BE2C (cell line): Measurements from ENCODE around the gene BRAT1.

ENCODE experiments used
- DNase-seq: peaks from one replicate; pipeline ENCODE4 v3.0.0-alpha.2; 2020
- H3K27me3 ChIP-seq: fragments of 250-450 bp; sonication (Bioruptor Pico); 2 replicates; pipeline ENCODE4 v1.5.1; 2020; ENCODE audit warnings: mild to moderate bottlenecking
- H3K36me3 ChIP-seq: fragments of 250-450 bp; sonication (Bioruptor Pico); 2 replicates; pipeline ENCODE4 v1.5.1; 2020; ENCODE audit warnings: mild to moderate bottlenecking
- H3K4me1 ChIP-seq: fragments of 250-450 bp; sonication (Bioruptor Pico); 2 replicates; pipeline ENCODE4 v1.5.1; 2020
- H3K4me3 ChIP-seq: 2 replicates; pipeline ENCODE4 v1.5.1; 2011; ENCODE audit warnings: low read depth, low read length
- H3K9me3 ChIP-seq: fragments of 250-450 bp; sonication (Bioruptor Pico); 2 replicates; pipeline ENCODE4 v1.5.1; 2020
- TF ChIP-seq, protein P1 (sequence below): IDR thresholded peaks from 2 replicates; pipeline ENCODE4 v1.5.1; 2012; ENCODE audit warnings: mild to moderate bottlenecking, low read depth, low read length

Gene BRAT1

DNA sequence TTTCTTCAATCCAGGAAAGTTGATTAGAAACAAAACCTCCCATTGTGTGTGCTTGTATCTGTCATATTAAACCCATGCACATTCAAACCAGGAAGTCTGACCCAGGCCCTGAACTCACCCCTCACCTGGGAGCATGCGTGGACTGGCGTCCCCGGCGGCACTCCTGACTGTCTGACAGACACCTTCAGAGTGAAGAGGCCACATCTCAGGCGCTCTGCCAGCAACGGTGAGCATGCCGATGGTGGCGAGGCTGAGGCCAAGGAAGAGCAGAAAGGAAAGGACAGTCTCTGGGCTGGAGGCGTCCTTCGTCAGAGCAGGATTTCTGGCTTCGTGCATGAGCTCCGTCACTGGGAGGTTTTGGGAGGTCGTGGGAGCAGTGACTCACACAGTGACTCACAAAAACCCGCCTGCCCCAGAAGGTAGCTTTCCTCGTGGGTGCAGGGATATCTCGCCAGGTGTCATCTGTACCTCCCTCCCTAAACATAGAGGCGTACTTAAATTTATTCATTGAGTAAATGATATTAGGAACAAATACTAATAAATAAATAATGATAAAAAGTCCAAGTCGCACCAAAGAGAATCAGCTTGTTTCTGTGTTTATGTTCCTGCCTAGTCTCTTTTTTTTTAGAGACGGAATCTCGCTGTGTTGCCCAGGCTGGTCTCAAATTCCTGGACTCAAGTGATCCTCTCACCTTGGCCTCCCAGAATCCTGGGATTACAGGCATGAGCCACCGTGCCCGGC, 16.9 kb upstream of the BRAT1 start:
- Histone ChIP-seq H3K4me1 (no peaks in the 10 kb centered on the region; the same call in 1 of the 2 replicates), H3K9me3 (no peaks in the 10 kb centered on the region), H3K4me3 (no peak overlapping the region), H3K36me3 (no peaks in the 10 kb centered on the region; the same call in 1 of the 2 replicates), H3K27me3 (no peaks in the 10 kb centered on the region)
- DNase-seq: no peak
- TF ChIP-seq, protein P1, sequence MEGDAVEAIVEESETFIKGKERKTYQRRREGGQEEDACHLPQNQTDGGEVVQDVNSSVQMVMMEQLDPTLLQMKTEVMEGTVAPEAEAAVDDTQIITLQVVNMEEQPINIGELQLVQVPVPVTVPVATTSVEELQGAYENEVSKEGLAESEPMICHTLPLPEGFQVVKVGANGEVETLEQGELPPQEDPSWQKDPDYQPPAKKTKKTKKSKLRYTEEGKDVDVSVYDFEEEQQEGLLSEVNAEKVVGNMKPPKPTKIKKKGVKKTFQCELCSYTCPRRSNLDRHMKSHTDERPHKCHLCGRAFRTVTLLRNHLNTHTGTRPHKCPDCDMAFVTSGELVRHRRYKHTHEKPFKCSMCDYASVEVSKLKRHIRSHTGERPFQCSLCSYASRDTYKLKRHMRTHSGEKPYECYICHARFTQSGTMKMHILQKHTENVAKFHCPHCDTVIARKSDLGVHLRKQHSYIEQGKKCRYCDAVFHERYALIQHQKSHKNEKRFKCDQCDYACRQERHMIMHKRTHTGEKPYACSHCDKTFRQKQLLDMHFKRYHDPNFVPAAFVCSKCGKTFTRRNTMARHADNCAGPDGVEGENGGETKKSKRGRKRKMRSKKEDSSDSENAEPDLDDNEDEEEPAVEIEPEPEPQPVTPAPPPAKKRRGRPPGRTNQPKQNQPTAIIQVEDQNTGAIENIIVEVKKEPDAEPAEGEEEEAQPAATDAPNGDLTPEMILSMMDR: no peak

DNA sequence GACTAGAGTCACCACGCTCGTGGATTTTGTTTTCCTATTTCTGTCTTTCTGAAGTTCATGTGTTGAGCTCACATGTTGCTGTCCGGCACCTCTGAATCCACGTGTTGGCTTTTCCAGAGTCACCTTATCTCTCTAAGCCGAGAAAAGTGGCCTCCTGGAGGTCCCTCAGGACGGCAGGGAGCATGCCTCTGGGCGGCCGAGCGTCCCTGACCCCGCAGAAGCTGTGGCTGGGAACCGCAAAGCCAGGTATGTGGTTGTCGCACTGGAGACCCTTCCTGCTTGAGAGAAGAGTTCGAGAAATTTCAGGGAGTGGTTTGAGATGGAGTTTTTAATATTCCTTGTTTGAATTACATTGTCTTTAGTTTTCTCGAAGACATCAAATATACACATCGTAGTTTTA, 16.1 kb upstream of the BRAT1 start:
- H3K4me3 ChIP-seq: no peak overlapping the region
- H3K9me3 ChIP-seq: no peaks in the 10 kb centered on the region
- H3K36me3 ChIP-seq: no peaks in the 10 kb centered on the region; the same call in 1 of the 2 replicates
- no peaks in the 10 kb centered on the region; the same call in 1 of the 2 replicates for H3K4me1 ChIP-seq
- no peak for DNase-seq
- TF ChIP-seq, protein P1: no peak
- no peaks in the 10 kb centered on the region for H3K27me3 ChIP-seq

DNA sequence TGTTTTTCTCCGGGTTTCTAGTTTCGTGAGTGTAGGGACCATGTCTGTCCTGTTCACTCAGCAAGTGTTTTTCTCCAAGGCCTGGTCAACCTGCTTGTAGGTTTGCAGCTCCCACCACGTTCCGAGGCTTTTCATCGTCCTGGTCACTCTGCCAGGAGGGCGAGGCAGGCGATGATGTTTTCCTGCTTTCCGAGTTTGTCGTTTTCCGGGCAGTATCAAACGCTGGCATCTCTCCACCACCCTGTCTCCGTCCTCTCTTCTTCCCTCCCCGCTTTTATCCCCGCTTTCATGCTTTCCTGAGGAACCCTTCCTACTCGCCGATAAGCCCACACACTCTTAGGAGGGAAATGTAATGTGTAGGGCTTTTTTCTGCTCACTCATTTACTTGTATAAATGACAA, 14.7 kb upstream of the BRAT1 start:
- TF ChIP-seq, protein P1: no peak
- DNase-seq: no peak
- H3K4me3 ChIP-seq: no peak overlapping the region
- no peaks in the 10 kb centered on the region for H3K9me3 ChIP-seq
- H3K36me3 ChIP-seq: no peaks in the 10 kb centered on the region; the same call in 1 of the 2 replicates
- no peaks in the 10 kb centered on the region for H3K27me3 ChIP-seq
- H3K4me1 ChIP-seq: no peaks in the 10 kb centered on the region; the same call in 1 of the 2 replicates

DNA sequence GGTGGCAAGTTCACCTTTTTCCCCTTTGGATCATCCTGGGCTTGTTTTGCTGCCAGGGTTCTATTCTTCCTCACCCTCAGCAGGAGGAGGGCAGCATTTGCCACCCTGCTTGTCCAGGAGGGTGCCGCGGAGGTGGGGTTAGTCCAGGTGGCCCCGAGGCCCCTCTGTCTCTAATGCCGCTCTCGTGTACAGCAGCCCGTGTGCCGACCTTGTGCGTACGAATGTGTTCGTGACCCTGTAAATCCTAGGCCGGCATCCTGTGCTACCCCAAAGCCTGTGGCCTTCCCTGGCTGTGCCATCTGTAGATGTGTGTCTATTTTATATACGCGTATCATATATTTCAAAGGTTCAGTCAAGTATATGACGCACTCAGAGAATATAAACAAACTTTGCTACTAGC, 14.1 kb upstream of the BRAT1 start:
- TF ChIP-seq, protein P1: no peak
- Histone ChIP-seq H3K36me3 (no peaks in the 10 kb centered on the region; the same call in 1 of the 2 replicates), H3K4me3 (no peak overlapping the region), H3K9me3 (no peaks in the 10 kb centered on the region), H3K4me1 (no peaks in the 10 kb centered on the region; the same call in 1 of the 2 replicates), H3K27me3 (no peaks in the 10 kb centered on the region)
- DNase-seq: no peak

GRCh38 chr7:2568521-2569223, 13.3 kb upstream of the BRAT1 start:
- no peak overlapping the region for H3K4me3 ChIP-seq
- DNase-seq: no peak
- H3K4me1 ChIP-seq: no peaks in the 10 kb centered on the region; the same call in 1 of the 2 replicates
- no peaks in the 10 kb centered on the region for H3K27me3 ChIP-seq
- H3K9me3 ChIP-seq: no peaks in the 10 kb centered on the region
- TF ChIP-seq, protein P1: no peak
- no peaks in the 10 kb centered on the region; the same call in 1 of the 2 replicates for H3K36me3 ChIP-seq
